ENCODE measurements around the gene CLK3.

Gene CLK3

DNA sequence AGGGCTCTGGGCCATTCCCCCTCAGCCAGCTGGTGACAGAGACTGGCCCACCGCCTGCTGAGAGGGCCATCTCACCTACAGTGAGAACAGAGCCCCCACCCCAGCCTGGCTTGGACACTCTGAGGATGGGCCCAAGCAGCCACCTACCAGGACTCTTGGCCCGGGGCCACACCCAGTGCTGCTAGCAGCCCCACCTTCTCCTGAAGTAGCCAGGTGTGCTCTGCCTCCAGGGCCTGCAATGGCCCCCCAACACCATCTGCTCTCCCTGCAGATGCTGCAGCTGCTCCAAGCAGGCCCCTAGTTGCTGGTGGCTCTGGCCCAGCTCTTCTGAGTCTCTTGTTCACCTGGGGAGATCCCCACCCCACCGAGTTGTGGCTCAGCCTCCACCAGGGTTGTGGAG lies 6.8 kb upstream of the CLK3 start:
- TF ChIP-seq EZH2phosphoT487 (IDR thresholded peaks at IDR 0.05; ENCODE audit: low read length), result no peak
- H3F3A ChIP-seq (ENCODE audit: insufficient read depth, low read length), result 0 out of 2 replicates have a peak, but pooled peaks cover 6% of the 10 kb centered on the region
- no peaks in the 10 kb centered on the region for H3K27me3 ChIP-seq (replicated peaks; ENCODE audit: insufficient read depth, low read length)
- no peaks in the 10 kb centered on the region for H3K79me2 ChIP-seq (ENCODE audit: low read length)
- no peak overlapping the region for H2AFZ ChIP-seq (ENCODE audit: low read length)
- H3K27ac ChIP-seq (ENCODE audit: low read length), result no peak overlapping the region
- H3K4me3 ChIP-seq (ENCODE audit: low read length), result no peak overlapping the region
- H4K20me1 ChIP-seq (ENCODE audit: insufficient read depth, low read length), result no peaks in the 10 kb centered on the region
- no peaks in the 10 kb centered on the region for H3K36me3 ChIP-seq (replicated peaks; ENCODE audit: insufficient read depth, low read length)
- no peaks in the 10 kb centered on the region for H3K9me2 ChIP-seq (replicated peaks; ENCODE audit: insufficient read depth, low read length)
- H3K9ac ChIP-seq (ENCODE audit: low read length), result no peak overlapping the region
- H3K4me1 ChIP-seq (ENCODE audit: low read length), result peaks cover 5% of the 10 kb centered on the region; the same call in 1 of the 2 replicates
- no peak for DNase-seq
- H3K4me2 ChIP-seq (ENCODE audit: low read depth, low read length), result no peak overlapping the region
- no peaks in the 10 kb centered on the region for H3K9me3 ChIP-seq (replicated peaks; ENCODE audit: insufficient read depth, low read length)

GRCh38 chr15:74609938-74610301 lies 5.7 kb upstream of the CLK3 start:
- Histone ChIP-seq H3K27me3 (replicated peaks; ENCODE audit: insufficient read depth, low read length) (no peaks in the 10 kb centered on the region), H3K9me3 (replicated peaks; ENCODE audit: insufficient read depth, low read length) (no peaks in the 10 kb centered on the region), H2AFZ (ENCODE audit: low read length) (no peak overlapping the region), H3K9ac (ENCODE audit: low read length) (no peak overlapping the region), H4K20me1 (ENCODE audit: insufficient read depth, low read length) (no peaks in the 10 kb centered on the region), H3K27ac (ENCODE audit: low read length) (no peak overlapping the region), H3K4me3 (ENCODE audit: low read length) (no peak overlapping the region), H3K36me3 (replicated peaks; ENCODE audit: insufficient read depth, low read length) (no peaks in the 10 kb centered on the region), H3K4me2 (ENCODE audit: low read depth, low read length) (no peak overlapping the region), H3K79me2 (ENCODE audit: low read length) (peaks cover 2% of the 10 kb centered on the region; the same call in 1 of the 2 replicates), H3K9me2 (replicated peaks; ENCODE audit: insufficient read depth, low read length) (no peaks in the 10 kb centered on the region), H3F3A (ENCODE audit: insufficient read depth, low read length) (peaks cover 10% of the 10 kb centered on the region), H3K4me1 (ENCODE audit: low read length) (peaks cover 5% of the 10 kb centered on the region; the same call in 1 of the 2 replicates)
- no peak for DNase-seq
- no peak for TF ChIP-seq EZH2 (optimal IDR thresholded peaks at IDR 0.05; ENCODE audit: low read depth, low read length)

DNA sequence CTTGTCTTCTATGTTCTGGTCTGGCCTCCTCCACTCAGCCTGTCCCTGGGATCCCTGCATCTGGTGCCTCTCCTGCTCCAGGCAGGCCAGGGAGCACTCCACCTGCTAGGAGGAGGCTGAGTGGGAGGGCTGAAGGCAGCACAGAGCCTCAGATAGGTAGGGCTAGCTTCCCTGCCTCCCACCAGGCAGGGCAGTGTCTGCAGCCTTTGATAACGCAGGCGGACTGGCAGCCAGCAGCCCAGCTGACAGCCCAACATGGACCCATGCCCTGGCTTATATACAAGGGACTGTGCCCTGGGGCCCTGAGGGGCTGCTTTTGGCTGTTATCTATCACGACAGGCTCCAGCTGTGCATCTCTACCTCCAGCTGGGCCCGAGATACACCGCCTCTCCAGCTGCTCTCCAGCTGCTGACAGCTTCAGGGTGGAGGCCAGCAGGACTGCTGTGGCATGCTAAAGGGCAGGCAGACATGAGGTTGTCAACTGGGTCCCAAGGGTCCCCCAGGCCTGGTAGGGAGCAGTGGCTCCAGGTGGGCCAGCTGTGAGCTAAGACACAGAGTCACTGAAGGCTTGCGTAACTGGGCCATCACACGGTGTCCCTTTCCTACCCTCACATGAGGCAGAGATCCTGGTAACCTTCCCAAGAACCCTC lies 5.2 kb upstream of the CLK3 start:
- no peak overlapping the region for H3K4me2 ChIP-seq (ENCODE audit: low read depth, low read length)
- H3K4me1 ChIP-seq (ENCODE audit: low read length), result peaks cover 5% of the 10 kb centered on the region; the same call in 1 of the 2 replicates
- no peaks in the 10 kb centered on the region for H3K36me3 ChIP-seq (replicated peaks; ENCODE audit: insufficient read depth, low read length)
- H3K9me2 ChIP-seq (replicated peaks; ENCODE audit: insufficient read depth, low read length), result no peaks in the 10 kb centered on the region
- no peaks in the 10 kb centered on the region for H3K9me3 ChIP-seq (replicated peaks; ENCODE audit: insufficient read depth, low read length)
- H3K79me2 ChIP-seq (ENCODE audit: low read length), result peaks cover 6% of the 10 kb centered on the region; the same call in 1 of the 2 replicates
- no peak overlapping the region for H3K27ac ChIP-seq (ENCODE audit: low read length)
- H3F3A ChIP-seq (ENCODE audit: insufficient read depth, low read length), result peaks cover 15% of the 10 kb centered on the region
- no peak overlapping the region for H3K9ac ChIP-seq (ENCODE audit: low read length)
- no peaks in the 10 kb centered on the region for H3K27me3 ChIP-seq (replicated peaks; ENCODE audit: insufficient read depth, low read length)
- H2AFZ ChIP-seq (ENCODE audit: low read length), result no peak overlapping the region
- no peaks in the 10 kb centered on the region for H4K20me1 ChIP-seq (ENCODE audit: insufficient read depth, low read length)
- no peak for DNase-seq
- H3K4me3 ChIP-seq (ENCODE audit: low read length), result no peak overlapping the region
- TF ChIP-seq, protein P1, sequence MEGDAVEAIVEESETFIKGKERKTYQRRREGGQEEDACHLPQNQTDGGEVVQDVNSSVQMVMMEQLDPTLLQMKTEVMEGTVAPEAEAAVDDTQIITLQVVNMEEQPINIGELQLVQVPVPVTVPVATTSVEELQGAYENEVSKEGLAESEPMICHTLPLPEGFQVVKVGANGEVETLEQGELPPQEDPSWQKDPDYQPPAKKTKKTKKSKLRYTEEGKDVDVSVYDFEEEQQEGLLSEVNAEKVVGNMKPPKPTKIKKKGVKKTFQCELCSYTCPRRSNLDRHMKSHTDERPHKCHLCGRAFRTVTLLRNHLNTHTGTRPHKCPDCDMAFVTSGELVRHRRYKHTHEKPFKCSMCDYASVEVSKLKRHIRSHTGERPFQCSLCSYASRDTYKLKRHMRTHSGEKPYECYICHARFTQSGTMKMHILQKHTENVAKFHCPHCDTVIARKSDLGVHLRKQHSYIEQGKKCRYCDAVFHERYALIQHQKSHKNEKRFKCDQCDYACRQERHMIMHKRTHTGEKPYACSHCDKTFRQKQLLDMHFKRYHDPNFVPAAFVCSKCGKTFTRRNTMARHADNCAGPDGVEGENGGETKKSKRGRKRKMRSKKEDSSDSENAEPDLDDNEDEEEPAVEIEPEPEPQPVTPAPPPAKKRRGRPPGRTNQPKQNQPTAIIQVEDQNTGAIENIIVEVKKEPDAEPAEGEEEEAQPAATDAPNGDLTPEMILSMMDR (IDR thresholded peaks at IDR 0.05; ENCODE audit: low read length), result no peak
- TF ChIP-seq EZH2 (optimal IDR thresholded peaks at IDR 0.05; ENCODE audit: low read depth, low read length) (no peak), EZH2phosphoT487 (IDR thresholded peaks at IDR 0.05; ENCODE audit: low read length) (no peak)

DNA sequence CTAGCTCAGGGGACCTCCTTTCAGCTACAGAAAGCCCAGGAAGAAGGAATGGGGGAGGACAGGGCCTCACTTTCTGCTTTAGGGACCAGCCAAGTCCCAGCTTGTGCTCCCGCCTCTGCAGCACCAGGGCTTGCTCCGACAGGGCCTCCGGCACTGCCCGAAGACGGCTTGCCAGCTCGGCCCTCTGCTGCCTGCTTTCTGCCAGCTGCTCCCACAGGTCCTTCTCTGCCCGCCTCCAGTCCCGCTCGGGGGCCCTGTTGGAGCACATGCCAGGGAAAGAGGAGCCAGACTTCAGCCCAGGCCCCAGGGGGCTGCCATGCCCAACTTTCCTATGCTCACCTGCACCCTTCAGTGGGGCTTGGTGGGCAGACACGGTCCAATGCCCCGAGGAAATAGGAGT lies 4.3 kb upstream of the CLK3 start:
- Histone ChIP-seq H3K9ac (ENCODE audit: low read length) (no peak overlapping the region), H3K79me2 (ENCODE audit: low read length) (peaks cover 14% of the 10 kb centered on the region), H3F3A (ENCODE audit: insufficient read depth, low read length) (peaks cover 20% of the 10 kb centered on the region), H3K36me3 (replicated peaks; ENCODE audit: insufficient read depth, low read length) (no peaks in the 10 kb centered on the region), H2AFZ (ENCODE audit: low read length) (no peak overlapping the region), H3K9me2 (replicated peaks; ENCODE audit: insufficient read depth, low read length) (no peaks in the 10 kb centered on the region), H3K27ac (ENCODE audit: low read length) (no peak overlapping the region), H3K4me3 (ENCODE audit: low read length) (no peak overlapping the region), H3K4me2 (ENCODE audit: low read depth, low read length) (no peak overlapping the region), H3K27me3 (replicated peaks; ENCODE audit: insufficient read depth, low read length) (no peaks in the 10 kb centered on the region), H3K9me3 (replicated peaks; ENCODE audit: insufficient read depth, low read length) (no peaks in the 10 kb centered on the region), H4K20me1 (ENCODE audit: insufficient read depth, low read length) (no peaks in the 10 kb centered on the region), H3K4me1 (ENCODE audit: low read length) (peaks cover 2% of the 10 kb centered on the region; the same call in 1 of the 2 replicates)
- no peak for DNase-seq
- TF ChIP-seq EZH2phosphoT487 (IDR thresholded peaks at IDR 0.05; ENCODE audit: low read length) (no peak), EZH2 (optimal IDR thresholded peaks at IDR 0.05; ENCODE audit: low read depth, low read length) (no peak)
- TF ChIP-seq, protein P1 (IDR thresholded peaks at IDR 0.05; ENCODE audit: low read length), result no peak
